Astrocyte of the cerebellum (primary cell): Measurements from ENCODE around the gene ARV1.
"Not testable (repeated sequence)": the region's sequence is repeated elsewhere in the genome, so short reads cannot be mapped to it uniquely, and the experiment has no call there.

Source experiments
- DNase-seq: peaks from one replicate; pipeline ENCODE4 v3.0.0-alpha.2; 2011; ENCODE audit warnings: low read depth
- H3K4me3 ChIP-seq: 2 replicates; pipeline ENCODE4 v1.5.1; 2011; ENCODE audit warnings: mild to moderate bottlenecking, low read depth, low read length, moderate library complexity
- in situ Hi-C: cut with HindIII; loops from 2 replicates; pipeline ENCODE4 v1.10.0; 2017; ENCODE audit warnings: low sequenced_read_pairs
- TF ChIP-seq, protein P1 (sequence below): IDR thresholded peaks from 2 replicates; pipeline ENCODE4 v1.5.1; 2012; ENCODE audit warnings: low read length, low read depth, moderate library complexity, mild to moderate bottlenecking; ENCODE audit errors: missing control alignments

Gene ARV1

GRCh38 chr1:231020139-231020601 is 41.3 kb downstream of the ARV1 start:
- TF ChIP-seq, protein P1, sequence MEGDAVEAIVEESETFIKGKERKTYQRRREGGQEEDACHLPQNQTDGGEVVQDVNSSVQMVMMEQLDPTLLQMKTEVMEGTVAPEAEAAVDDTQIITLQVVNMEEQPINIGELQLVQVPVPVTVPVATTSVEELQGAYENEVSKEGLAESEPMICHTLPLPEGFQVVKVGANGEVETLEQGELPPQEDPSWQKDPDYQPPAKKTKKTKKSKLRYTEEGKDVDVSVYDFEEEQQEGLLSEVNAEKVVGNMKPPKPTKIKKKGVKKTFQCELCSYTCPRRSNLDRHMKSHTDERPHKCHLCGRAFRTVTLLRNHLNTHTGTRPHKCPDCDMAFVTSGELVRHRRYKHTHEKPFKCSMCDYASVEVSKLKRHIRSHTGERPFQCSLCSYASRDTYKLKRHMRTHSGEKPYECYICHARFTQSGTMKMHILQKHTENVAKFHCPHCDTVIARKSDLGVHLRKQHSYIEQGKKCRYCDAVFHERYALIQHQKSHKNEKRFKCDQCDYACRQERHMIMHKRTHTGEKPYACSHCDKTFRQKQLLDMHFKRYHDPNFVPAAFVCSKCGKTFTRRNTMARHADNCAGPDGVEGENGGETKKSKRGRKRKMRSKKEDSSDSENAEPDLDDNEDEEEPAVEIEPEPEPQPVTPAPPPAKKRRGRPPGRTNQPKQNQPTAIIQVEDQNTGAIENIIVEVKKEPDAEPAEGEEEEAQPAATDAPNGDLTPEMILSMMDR, result no peak
- in situ Hi-C loops, result no loop called here
- no peak for DNase-seq
- no peak overlapping the region for H3K4me3 ChIP-seq

GRCh38 chr1:231020816-231021215 is 41.9 kb downstream of the ARV1 start:
- no peak overlapping the region for H3K4me3 ChIP-seq
- TF ChIP-seq, protein P1, result no peak
- in situ Hi-C loops, result no loop called here
- no peak for DNase-seq

DNA sequence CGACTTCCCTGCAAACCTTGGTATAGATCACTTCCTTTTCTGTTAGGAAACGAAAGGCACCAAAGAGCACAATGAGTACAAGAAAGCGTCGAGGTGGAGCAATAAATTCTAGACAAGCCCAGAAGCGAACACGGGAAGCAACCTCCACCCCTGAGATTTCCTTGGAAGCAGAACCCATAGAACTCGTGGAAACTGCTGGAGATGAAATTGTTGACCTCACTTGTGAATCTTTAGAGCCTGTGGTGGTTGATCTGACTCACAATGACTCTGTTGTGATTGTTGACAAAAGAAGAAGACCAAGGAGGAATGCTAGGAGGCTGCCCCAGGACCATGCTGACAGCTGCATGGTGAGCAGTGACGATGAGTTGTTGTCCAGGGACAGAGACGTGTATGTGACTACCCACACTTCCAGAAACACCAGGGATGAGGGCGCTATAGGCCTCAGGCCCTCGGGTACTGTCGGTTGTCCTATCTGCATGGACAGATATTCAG is 42.7 kb downstream of the ARV1 start:
- TF ChIP-seq, protein P1, result no peak
- no peak for DNase-seq
- H3K4me3 ChIP-seq, result no peak overlapping the region
- in situ Hi-C loops, result no loop called here

DNA sequence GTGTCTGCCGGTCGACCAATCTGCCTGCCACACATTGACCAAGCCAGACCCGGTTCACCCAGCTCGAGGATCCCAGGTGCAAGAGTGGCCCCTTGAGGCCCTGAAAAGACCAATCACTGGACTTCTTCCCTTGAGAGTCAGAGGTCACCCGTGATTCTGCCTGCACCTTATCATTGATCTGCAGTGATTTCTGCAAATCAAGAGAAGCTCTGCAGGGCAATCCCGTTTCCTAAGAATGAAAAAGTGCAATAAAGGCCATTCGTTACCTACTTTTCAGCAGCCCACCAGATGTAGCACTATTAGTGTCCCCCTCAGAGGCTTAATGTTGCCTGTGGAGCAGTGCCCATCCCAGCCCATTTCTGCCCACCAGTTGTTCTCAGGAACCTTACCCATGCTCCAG is 43.6 kb downstream of the ARV1 start:
- H3K4me3 ChIP-seq, DNase-seq, in situ Hi-C loops: not testable (repeated sequence)

- H3K4me3 ChIP-seq, result no peak overlapping the region
- in situ Hi-C loops, result no loop called here
These were observed 44.3 kb downstream of the ARV1 start for GRCh38 chr1:231023150-231023549.

GRCh38 chr1:231026576-231026975 is 47.7 kb downstream of the ARV1 start:
- in situ Hi-C loops, result no loop called here
- H3K4me3 ChIP-seq, result no peak overlapping the region
- TF ChIP-seq, protein P1, result no peak
- DNase-seq, result no peak

More at GRCh38 chr1:231023150-231023549, 44.3 kb downstream of the ARV1 start:
- no peak for DNase-seq
- TF ChIP-seq, protein P1, result no peak

GRCh38 chr1:231027136-231027925 is 48.4 kb downstream of the ARV1 start:
- in situ Hi-C loops, result no loop called here

More at GRCh38 chr1:231027136-231027925, 48.4 kb downstream of the ARV1 start:
- H3K4me3 ChIP-seq, result no peak overlapping the region
- TF ChIP-seq, protein P1, result no peak
- DNase-seq, result no peak
